Kidney (tissue), 14 donors: ENCODE data around the gene TGIF1. TPM values are rescaled to one million over a fixed set of nuclear protein-coding genes. Genes with fewer than 3 reads are reported as not detected.

Experiments used
- DNase-seq, 5 donors: peaks; one replicate each; pipeline ENCODE4 v3.0.0-alpha.2; 2013 to 2020
- FAIRE-seq: peaks from 2 replicates; lab custom pipeline; 2012; peaks lifted over from hg19 to GRCh38; lab: Jason Lieb, UNC
- H3K27ac ChIP-seq, 2 donors: one replicate each; pipeline ENCODE4 v1.7.0; 2013; ENCODE audit warnings: low read depth in 2 of 2, low read length in 2 of 2, inconsistent platforms in 1 of 2
- H3K27me3 ChIP-seq: one replicate; pipeline ENCODE4 v1.7.1; 2013; ENCODE audit warnings: low read length, inconsistent platforms; ENCODE audit not compliant: control insufficient read depth, insufficient read depth
- H3K36me3 ChIP-seq, 3 donors: one replicate each; pipeline versions ENCODE4 v1.7.0 to v1.7.1; 2013; ENCODE audit warnings: low read length in 3 of 3, control low read depth in 1 of 3, inconsistent platforms in 1 of 3; ENCODE audit not compliant: insufficient read depth in 3 of 3, control insufficient read depth in 2 of 3
- H3K4me1 ChIP-seq, 3 donors: one replicate each; pipeline versions ENCODE4 v1.7.0 to v1.7.1; 2013; ENCODE audit warnings: low read length in 3 of 3, inconsistent platforms in 1 of 3, low read depth in 1 of 3; ENCODE audit not compliant: control insufficient read depth in 2 of 3, insufficient read depth in 2 of 3
- H3K4me3 ChIP-seq, 3 donors: one replicate each; pipeline versions ENCODE4 v1.7.0 to v1.8.1; 2013; ENCODE audit warnings: low read length in 3 of 3, control low read depth in 1 of 3, inconsistent platforms in 1 of 3
- H3K9ac ChIP-seq, 3 donors: one replicate each; pipeline versions ENCODE4 v1.7.0 to v1.7.1; 2013; ENCODE audit warnings: low read length in 3 of 3, control low read depth in 1 of 3, inconsistent platforms in 1 of 3
- H3K9me3 ChIP-seq, 3 donors: one replicate each; pipeline versions ENCODE4 v1.7.0 to v1.7.1; 2013; ENCODE audit warnings: low read length in 3 of 3, control low read depth in 1 of 3, inconsistent platforms in 1 of 3; ENCODE audit not compliant: control insufficient read depth in 2 of 3, insufficient read depth in 1 of 3
- intact Hi-C: fragments of 100-400 bp; cut with DNase I; formaldehyde crosslinking; loops from one replicate; pipeline ENCODE4 v1.11.1; 2022
- polyA plus RNA-seq: library from polyadenylated mRNA; stranded (reverse); fragments of 350-450 nt; fragmentation: Illumina TruSeq; extraction: RNeasy Lipid Tissue Mini Kit (QIAGEN cat#74804); gene quantifications from one replicate; pipeline ENCODE4 v1.2.3, GENCODE V29; 2014; ENCODE audit warnings: low read depth, low replicate concordance; ENCODE audit not compliant: insufficient read depth
- total RNA-seq: library from RNA; stranded (reverse); fragmentation: NEBNext Ultra II Directional; extraction: Animal tissue kit (Norgen Biotek cat#: 25700); gene quantifications from one replicate; pipeline ENCODE4 v1.2.1, GENCODE V29; 2021
- TF ChIP-seq, protein P1 (sequence below): IDR thresholded peaks from 3 replicates; pipeline ENCODE4 v1.5.1; 2012; ENCODE audit warnings: mild to moderate bottlenecking, moderate library complexity, borderline replicate concordance; ENCODE audit not compliant: insufficient read depth; ENCODE audit errors: extremely low read depth
- donor health status: control.
- donor health status: control.
- donor health status: control.
- donor health status: control.
- donor health status: control.
- donor health status: DM: yes; HTN: yes; CAD: no.
- donor health status: Normal renal cell carcinoma (clear cell type).

Gene TGIF1
- total and polyA plus RNA-seq, 2 donors from 2014 or later, result 38.5 to 93.8 TPM

DNA sequence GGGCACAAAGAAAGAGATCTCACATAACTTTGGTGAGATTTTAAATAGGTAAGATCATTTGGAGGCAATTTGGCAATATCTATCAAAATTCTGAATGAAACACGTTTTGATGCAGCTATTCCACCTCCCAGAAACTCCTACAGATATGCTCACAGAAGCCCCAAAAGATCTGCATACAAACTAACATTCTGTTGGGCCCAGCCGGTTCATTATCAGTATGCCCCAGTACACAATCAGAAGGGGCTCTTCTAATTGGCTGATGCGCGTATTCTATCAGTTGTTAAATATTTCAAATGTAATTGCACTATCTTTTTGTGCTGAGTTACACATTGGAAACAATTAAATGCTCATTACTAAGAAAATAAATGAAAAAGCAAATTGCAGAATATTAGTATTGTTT lies 7.1 kb upstream of the TGIF1 start:
- Histone ChIP-seq H3K36me3 (no peaks in the 10 kb centered on the region), H3K27ac (no peak overlapping the region), H3K4me1 (no peaks in the 10 kb centered on the region), H3K9me3 (no peaks in the 10 kb centered on the region), H3K27me3 (no peaks in the 10 kb centered on the region), H3K4me3 (no peak overlapping the region), H3K9ac (no peak overlapping the region)
- FAIRE-seq (no peak), DNase-seq (no peak)
- TF ChIP-seq, protein P1, sequence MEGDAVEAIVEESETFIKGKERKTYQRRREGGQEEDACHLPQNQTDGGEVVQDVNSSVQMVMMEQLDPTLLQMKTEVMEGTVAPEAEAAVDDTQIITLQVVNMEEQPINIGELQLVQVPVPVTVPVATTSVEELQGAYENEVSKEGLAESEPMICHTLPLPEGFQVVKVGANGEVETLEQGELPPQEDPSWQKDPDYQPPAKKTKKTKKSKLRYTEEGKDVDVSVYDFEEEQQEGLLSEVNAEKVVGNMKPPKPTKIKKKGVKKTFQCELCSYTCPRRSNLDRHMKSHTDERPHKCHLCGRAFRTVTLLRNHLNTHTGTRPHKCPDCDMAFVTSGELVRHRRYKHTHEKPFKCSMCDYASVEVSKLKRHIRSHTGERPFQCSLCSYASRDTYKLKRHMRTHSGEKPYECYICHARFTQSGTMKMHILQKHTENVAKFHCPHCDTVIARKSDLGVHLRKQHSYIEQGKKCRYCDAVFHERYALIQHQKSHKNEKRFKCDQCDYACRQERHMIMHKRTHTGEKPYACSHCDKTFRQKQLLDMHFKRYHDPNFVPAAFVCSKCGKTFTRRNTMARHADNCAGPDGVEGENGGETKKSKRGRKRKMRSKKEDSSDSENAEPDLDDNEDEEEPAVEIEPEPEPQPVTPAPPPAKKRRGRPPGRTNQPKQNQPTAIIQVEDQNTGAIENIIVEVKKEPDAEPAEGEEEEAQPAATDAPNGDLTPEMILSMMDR, result no peak
- intact Hi-C loops, result no loop called here

DNA sequence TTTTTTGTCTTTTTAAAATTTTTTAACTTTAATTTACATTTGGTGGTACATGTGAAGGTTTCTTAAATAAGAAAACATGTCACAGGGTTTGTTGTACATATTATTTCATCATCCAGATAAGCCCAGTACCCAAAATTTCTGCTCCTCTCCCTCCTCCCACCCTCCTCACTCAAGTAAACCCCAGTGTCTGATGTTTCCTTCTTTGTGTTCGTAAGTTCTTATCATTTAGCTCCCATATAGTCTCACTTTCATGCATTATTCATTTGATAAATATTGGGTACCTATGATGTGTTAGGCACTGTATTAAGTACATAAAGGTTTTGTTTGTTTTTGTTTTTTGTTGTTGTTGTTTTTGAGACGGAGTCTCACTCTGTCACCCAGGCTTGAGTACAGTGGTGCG lies 5.7 kb upstream of the TGIF1 start:
- intact Hi-C loops, result no loop called here
- no peaks in the 10 kb centered on the region for H3K27me3 ChIP-seq
- H3K4me3 ChIP-seq, result no peak overlapping the region
- H3K9me3 ChIP-seq, result no peaks in the 10 kb centered on the region
- H3K9ac ChIP-seq, result no peak overlapping the region
- TF ChIP-seq, protein P1, result no peak
- H3K36me3 ChIP-seq, result no peaks in the 10 kb centered on the region
- FAIRE-seq (no peak), DNase-seq (no peak)
- H3K27ac ChIP-seq, result no peak overlapping the region
- no peaks in the 10 kb centered on the region for H3K4me1 ChIP-seq

DNA sequence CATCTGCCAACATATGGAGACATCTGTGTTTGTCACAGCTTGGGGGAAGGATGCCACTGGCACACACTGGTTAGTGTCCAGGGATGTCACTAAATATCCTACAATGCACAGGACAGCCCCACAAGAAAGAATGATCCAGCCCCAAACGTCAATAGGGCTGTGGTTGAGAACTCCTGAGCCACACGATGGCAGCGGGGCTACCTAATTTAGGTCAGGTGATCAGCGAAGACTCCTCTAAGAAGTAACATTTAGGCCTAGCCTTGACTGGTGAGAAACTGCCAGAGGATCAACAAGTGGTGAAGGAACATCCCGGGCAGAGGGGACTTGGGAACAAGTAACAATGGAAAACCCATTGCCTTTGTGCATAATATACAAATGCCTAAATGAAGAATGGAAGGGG lies 5.0 kb upstream of the TGIF1 start:
- no peak for DNase-seq
- H3K4me1 ChIP-seq, result no peaks in the 10 kb centered on the region
- intact Hi-C loops, result no loop called here
- FAIRE-seq, result no peak
- H3K9me3 ChIP-seq, result no peaks in the 10 kb centered on the region
- no peak overlapping the region for H3K9ac ChIP-seq
- H3K27me3 ChIP-seq, result no peaks in the 10 kb centered on the region
- H3K36me3 ChIP-seq, result no peaks in the 10 kb centered on the region
- TF ChIP-seq, protein P1, result no peak
- H3K4me3 ChIP-seq, result no peak overlapping the region
- no peak overlapping the region for H3K27ac ChIP-seq
